Liver (tissue), 3 donors: ENCODE measurements around the gene SKIC8.

Source experiments
- EGR1 ChIP-seq, 2 donors: IDR thresholded peaks; 2 replicates each; pipeline ENCODE4 v1.6.1; 2016 to 2018; ENCODE audit warnings: antibody characterized with exemption in 2 of 2, low read depth in 2 of 2
- FOXA1 ChIP-seq: IDR thresholded peaks from 2 replicates; pipeline ENCODE4 v1.6.1; 2016; ENCODE audit warnings: antibody characterized with exemption
- FOXA2 ChIP-seq: IDR thresholded peaks from 2 replicates; pipeline ENCODE4 v1.6.1; 2016; ENCODE audit warnings: antibody characterized with exemption
- GABPA ChIP-seq, 2 donors: IDR thresholded peaks in 1 of 2; conservative IDR thresholded peaks in 1 of 2; 2 replicates each; pipeline ENCODE4 v1.6.1; 2016; ENCODE audit warnings: antibody characterized with exemption in 2 of 2, mild to moderate bottlenecking in 1 of 2, moderate library complexity in 1 of 2
- HNF4G ChIP-seq: IDR thresholded peaks from 2 replicates; pipeline ENCODE4 v1.6.1; 2016; ENCODE audit warnings: antibody characterized with exemption
- JUND ChIP-seq, 2 donors: IDR thresholded peaks; 2 replicates each; pipeline ENCODE4 v1.6.1; 2016; ENCODE audit warnings: antibody characterized with exemption in 2 of 2
- RAD21 ChIP-seq, 2 donors: IDR thresholded peaks; 2 replicates each; pipeline ENCODE4 v1.6.1; 2016; ENCODE audit warnings: antibody characterized with exemption in 2 of 2, mild to moderate bottlenecking in 2 of 2
- TAF1 ChIP-seq: conservative IDR thresholded peaks from 2 replicates; pipeline ENCODE4 v1.6.1; 2016; ENCODE audit warnings: antibody characterized with exemption, mild to moderate bottlenecking
- YY1 ChIP-seq: IDR thresholded peaks from 2 replicates; pipeline ENCODE4 v1.6.1; 2016; ENCODE audit warnings: antibody characterized with exemption, mild to moderate bottlenecking
- TF ChIP-seq, protein P1 (sequence below): fragments of 150-350 bp; IDR thresholded peaks from 2 replicates; pipeline ENCODE4 v1.5.1; 2017; ENCODE audit warnings: improper control_type of control experiment, low read depth, low read length; ENCODE audit not compliant: missing input control
- TF ChIP-seq, protein P2 (sequence below): IDR thresholded peaks from 2 replicates; pipeline ENCODE4 v1.6.1; 2016; ENCODE audit warnings: antibody characterized with exemption, mild to moderate bottlenecking
- TF ChIP-seq, protein P3 (sequence below): IDR thresholded peaks from 2 replicates; pipeline ENCODE4 v1.6.1; 2016; ENCODE audit warnings: antibody characterized with exemption
- TF ChIP-seq, protein P4 (sequence below): IDR thresholded peaks from 2 replicates; pipeline ENCODE4 v1.6.1; 2016; ENCODE audit warnings: antibody characterized with exemption
- TF ChIP-seq, protein P5 (sequence below): IDR thresholded peaks from 2 replicates; pipeline ENCODE4 v1.6.1; 2016; ENCODE audit warnings: antibody characterized with exemption
- donor health status: healthy.
- donor health status: healthy.

DNA sequence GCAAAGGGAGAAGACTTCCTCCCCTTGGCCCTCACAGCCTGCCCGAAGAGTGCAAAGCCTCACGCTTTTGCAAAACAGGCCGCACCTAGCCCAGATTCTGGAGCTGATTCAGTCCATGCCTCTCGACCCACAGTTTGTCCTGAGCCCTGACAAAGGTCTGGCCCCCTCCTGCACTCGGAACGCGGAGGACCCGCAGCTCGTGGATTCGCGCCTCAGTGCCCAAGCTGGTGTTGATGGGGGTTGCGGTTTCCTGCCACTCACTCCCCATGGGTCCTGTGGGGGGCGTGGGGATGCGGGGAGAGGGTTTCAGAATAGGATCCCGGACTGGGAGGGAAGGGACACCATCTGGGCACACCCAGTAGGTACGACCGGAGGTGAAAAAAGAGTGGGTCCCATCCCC, 40.1 kb upstream of the SKIC8 start:
- TF ChIP-seq, protein P1, sequence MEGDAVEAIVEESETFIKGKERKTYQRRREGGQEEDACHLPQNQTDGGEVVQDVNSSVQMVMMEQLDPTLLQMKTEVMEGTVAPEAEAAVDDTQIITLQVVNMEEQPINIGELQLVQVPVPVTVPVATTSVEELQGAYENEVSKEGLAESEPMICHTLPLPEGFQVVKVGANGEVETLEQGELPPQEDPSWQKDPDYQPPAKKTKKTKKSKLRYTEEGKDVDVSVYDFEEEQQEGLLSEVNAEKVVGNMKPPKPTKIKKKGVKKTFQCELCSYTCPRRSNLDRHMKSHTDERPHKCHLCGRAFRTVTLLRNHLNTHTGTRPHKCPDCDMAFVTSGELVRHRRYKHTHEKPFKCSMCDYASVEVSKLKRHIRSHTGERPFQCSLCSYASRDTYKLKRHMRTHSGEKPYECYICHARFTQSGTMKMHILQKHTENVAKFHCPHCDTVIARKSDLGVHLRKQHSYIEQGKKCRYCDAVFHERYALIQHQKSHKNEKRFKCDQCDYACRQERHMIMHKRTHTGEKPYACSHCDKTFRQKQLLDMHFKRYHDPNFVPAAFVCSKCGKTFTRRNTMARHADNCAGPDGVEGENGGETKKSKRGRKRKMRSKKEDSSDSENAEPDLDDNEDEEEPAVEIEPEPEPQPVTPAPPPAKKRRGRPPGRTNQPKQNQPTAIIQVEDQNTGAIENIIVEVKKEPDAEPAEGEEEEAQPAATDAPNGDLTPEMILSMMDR: no peak
- TF ChIP-seq FOXA2: no peak
- TF ChIP-seq, protein P2, sequence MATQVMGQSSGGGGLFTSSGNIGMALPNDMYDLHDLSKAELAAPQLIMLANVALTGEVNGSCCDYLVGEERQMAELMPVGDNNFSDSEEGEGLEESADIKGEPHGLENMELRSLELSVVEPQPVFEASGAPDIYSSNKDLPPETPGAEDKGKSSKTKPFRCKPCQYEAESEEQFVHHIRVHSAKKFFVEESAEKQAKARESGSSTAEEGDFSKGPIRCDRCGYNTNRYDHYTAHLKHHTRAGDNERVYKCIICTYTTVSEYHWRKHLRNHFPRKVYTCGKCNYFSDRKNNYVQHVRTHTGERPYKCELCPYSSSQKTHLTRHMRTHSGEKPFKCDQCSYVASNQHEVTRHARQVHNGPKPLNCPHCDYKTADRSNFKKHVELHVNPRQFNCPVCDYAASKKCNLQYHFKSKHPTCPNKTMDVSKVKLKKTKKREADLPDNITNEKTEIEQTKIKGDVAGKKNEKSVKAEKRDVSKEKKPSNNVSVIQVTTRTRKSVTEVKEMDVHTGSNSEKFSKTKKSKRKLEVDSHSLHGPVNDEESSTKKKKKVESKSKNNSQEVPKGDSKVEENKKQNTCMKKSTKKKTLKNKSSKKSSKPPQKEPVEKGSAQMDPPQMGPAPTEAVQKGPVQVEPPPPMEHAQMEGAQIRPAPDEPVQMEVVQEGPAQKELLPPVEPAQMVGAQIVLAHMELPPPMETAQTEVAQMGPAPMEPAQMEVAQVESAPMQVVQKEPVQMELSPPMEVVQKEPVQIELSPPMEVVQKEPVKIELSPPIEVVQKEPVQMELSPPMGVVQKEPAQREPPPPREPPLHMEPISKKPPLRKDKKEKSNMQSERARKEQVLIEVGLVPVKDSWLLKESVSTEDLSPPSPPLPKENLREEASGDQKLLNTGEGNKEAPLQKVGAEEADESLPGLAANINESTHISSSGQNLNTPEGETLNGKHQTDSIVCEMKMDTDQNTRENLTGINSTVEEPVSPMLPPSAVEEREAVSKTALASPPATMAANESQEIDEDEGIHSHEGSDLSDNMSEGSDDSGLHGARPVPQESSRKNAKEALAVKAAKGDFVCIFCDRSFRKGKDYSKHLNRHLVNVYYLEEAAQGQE: no peak
- TF ChIP-seq EGR1 (IDR thresholded peaks at IDR 0.05; ENCODE audit: low read depth in 2 of 2): no peak
- TF ChIP-seq HNF4G: no peak
- TF ChIP-seq GABPA (IDR thresholded peaks at IDR 0.05 in 1 of 2, conservative IDR thresholded peaks at IDR 0.05 in 1 of 2): no peak
- TF ChIP-seq, protein P3, sequence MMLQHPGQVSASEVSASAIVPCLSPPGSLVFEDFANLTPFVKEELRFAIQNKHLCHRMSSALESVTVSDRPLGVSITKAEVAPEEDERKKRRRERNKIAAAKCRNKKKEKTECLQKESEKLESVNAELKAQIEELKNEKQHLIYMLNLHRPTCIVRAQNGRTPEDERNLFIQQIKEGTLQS: no peak
- no peak for TF ChIP-seq TAF1
- TF ChIP-seq, protein P4, sequence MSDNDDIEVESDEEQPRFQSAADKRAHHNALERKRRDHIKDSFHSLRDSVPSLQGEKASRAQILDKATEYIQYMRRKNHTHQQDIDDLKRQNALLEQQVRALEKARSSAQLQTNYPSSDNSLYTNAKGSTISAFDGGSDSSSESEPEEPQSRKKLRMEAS: no peak
- TF ChIP-seq, protein P5, sequence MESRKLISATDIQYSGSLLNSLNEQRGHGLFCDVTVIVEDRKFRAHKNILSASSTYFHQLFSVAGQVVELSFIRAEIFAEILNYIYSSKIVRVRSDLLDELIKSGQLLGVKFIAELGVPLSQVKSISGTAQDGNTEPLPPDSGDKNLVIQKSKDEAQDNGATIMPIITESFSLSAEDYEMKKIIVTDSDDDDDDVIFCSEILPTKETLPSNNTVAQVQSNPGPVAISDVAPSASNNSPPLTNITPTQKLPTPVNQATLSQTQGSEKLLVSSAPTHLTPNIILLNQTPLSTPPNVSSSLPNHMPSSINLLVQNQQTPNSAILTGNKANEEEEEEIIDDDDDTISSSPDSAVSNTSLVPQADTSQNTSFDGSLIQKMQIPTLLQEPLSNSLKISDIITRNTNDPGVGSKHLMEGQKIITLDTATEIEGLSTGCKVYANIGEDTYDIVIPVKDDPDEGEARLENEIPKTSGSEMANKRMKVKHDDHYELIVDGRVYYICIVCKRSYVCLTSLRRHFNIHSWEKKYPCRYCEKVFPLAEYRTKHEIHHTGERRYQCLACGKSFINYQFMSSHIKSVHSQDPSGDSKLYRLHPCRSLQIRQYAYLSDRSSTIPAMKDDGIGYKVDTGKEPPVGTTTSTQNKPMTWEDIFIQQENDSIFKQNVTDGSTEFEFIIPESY: no peak
- no peak for TF ChIP-seq FOXA1
- no peak for TF ChIP-seq RAD21 (IDR thresholded peaks at IDR 0.05)
- TF ChIP-seq JUND (IDR thresholded peaks at IDR 0.05): no peak
- no peak for TF ChIP-seq YY1
